Liver (tissue), 9 donors: Measurements from ENCODE around the gene CNP. TPM values are rescaled to one million over a fixed set of nuclear protein-coding genes. Genes with fewer than 3 reads are reported as not detected.

Experiments used
- DNase-seq: peaks from one replicate; pipeline ENCODE4 v3.0.0-alpha.2; 2017; ENCODE audit warnings: low spot score
- H3K27ac ChIP-seq, 2 donors: one replicate each; pipeline ENCODE4 v1.7.0; 2013; ENCODE audit warnings: inconsistent platforms in 2 of 2, low read length in 2 of 2, control low read depth in 1 of 2, low read depth in 1 of 2, mild to moderate bottlenecking in 1 of 2
- H3K27me3 ChIP-seq, 4 donors: one replicate each; pipeline versions ENCODE4 v1.6.1 to v1.7.0; 2013; ENCODE audit warnings: low read length in 3 of 4, inconsistent platforms in 1 of 4, mild to moderate bottlenecking in 1 of 4, moderate library complexity in 1 of 4; ENCODE audit not compliant: control insufficient read depth in 4 of 4, insufficient read depth in 4 of 4
- H3K36me3 ChIP-seq, 4 donors: one replicate each; pipeline versions ENCODE4 v1.6.1 to v1.7.0; 2013; ENCODE audit warnings: low read length in 3 of 4, mild to moderate bottlenecking in 3 of 4, low read depth in 1 of 4, moderate library complexity in 1 of 4; ENCODE audit not compliant: control insufficient read depth in 4 of 4, insufficient read depth in 3 of 4
- H3K4me1 ChIP-seq, 4 donors: one replicate each; pipeline versions ENCODE4 v1.6.1 to v1.7.0; 2013; ENCODE audit warnings: low read length in 3 of 4, mild to moderate bottlenecking in 3 of 4, moderate library complexity in 1 of 4; ENCODE audit not compliant: control insufficient read depth in 4 of 4, insufficient read depth in 4 of 4
- H3K4me3 ChIP-seq, 3 donors: one replicate each; pipeline versions ENCODE4 v1.6.1 to v1.7.0; 2013; ENCODE audit warnings: low read length in 3 of 3, control low read depth in 1 of 3, low read depth in 1 of 3, mild to moderate bottlenecking in 1 of 3
- H3K9ac ChIP-seq, 2 donors: one replicate each; pipeline ENCODE4 v1.7.0; 2013; ENCODE audit warnings: low read length in 2 of 2, mild to moderate bottlenecking in 2 of 2, moderate library complexity in 2 of 2, control low read depth in 1 of 2, low read depth in 1 of 2
- H3K9me3 ChIP-seq, 4 donors: one replicate each; pipeline versions ENCODE4 v1.6.1 to v1.7.0; 2013; ENCODE audit warnings: low read length in 3 of 4; ENCODE audit not compliant: control insufficient read depth in 4 of 4
- GABPA ChIP-seq, 2 donors: IDR thresholded peaks in 1 of 2; conservative IDR thresholded peaks in 1 of 2; 2 replicates each; pipeline ENCODE4 v1.6.1; 2016; ENCODE audit warnings: antibody characterized with exemption in 2 of 2, mild to moderate bottlenecking in 1 of 2, moderate library complexity in 1 of 2
- JUND ChIP-seq, 2 donors: IDR thresholded peaks; 2 replicates each; pipeline ENCODE4 v1.6.1; 2016; ENCODE audit warnings: antibody characterized with exemption in 2 of 2
- NR2F2 ChIP-seq: IDR thresholded peaks from 2 replicates; pipeline ENCODE4 v1.6.1; 2016; ENCODE audit warnings: antibody characterized with exemption
- SP1 ChIP-seq: IDR thresholded peaks from 2 replicates; pipeline ENCODE4 v1.6.1; 2018; ENCODE audit warnings: antibody characterized with exemption, mild to moderate bottlenecking
- TAF1 ChIP-seq: conservative IDR thresholded peaks from 2 replicates; pipeline ENCODE4 v1.6.1; 2016; ENCODE audit warnings: antibody characterized with exemption, mild to moderate bottlenecking
- YY1 ChIP-seq: IDR thresholded peaks from 2 replicates; pipeline ENCODE4 v1.6.1; 2016; ENCODE audit warnings: antibody characterized with exemption, mild to moderate bottlenecking
- WGBS: extraction: QIAGEN DNeasy Blood & Tissue Kit; methylation state at CpG from one replicate; pipeline ENCODE4 v1.1.7; 2013; 5-methylcytosine and 5-hydroxymethylcytosine counted together
- polyA plus RNA-seq, 2 donors: library from polyadenylated mRNA; stranded (reverse) in 1 of 2; unstranded in 1 of 2; fragments of 200-250 nt in 1 of 2; fragments of >200 nt in 1 of 2; fragmentation: Nextera tagmentation in 1 of 2; extraction: Ambion mirVana in 1 of 2; gene quantifications; one replicate each; pipeline versions ENCODE4 v1.2.1 to v1.2.3, GENCODE V29; 2013 to 2015
- total RNA-seq, 2 donors: library from RNA; depleted of rRNA; stranded (reverse); fragments of >200 nt; gene quantifications; one replicate each; pipeline ENCODE4 v1.2.3, GENCODE V29; 2014
- TF ChIP-seq, protein P1 (sequence below): fragments of 150-350 bp; IDR thresholded peaks from 2 replicates; pipeline ENCODE4 v1.5.1; 2017; ENCODE audit warnings: improper control_type of control experiment, low read depth, low read length; ENCODE audit not compliant: missing input control
- TF ChIP-seq, protein P2 (sequence below): IDR thresholded peaks from 2 replicates; pipeline ENCODE4 v1.6.1; 2016; ENCODE audit warnings: antibody characterized with exemption
- TF ChIP-seq, protein P3 (sequence below): IDR thresholded peaks from 2 replicates; pipeline ENCODE4 v1.6.1; 2016; ENCODE audit warnings: antibody characterized with exemption, mild to moderate bottlenecking
- donor health status: healthy.
- donor health status: healthy.
- donor health status: healthy.
- donor health status: healthy.
- donor health status: healthy.

CNP gene
- total and polyA plus RNA-seq, 4 donors = 25.3 to 38.3 (median 30.2) TPM

DNA sequence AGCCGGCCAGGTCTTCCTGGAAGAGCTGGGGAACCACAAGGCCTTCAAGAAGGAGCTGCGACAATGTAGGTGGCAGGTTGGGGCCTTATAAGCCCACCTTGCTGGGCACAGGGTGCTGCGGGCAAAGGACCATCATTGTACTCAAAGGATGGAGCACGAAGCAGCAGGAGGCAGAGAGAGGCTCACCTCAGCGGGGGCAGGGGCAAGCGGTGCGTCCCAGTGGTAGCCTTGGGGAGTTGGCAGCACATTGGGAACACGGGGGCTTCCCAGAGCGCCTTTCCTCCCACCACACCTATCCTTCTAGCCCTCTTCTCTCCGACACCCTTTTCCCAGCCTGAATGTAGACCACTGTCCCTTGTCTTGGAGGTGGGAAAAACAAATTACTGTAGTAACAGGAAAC is 2.1 kb downstream of the CNP start:
- H3K27me3 ChIP-seq = no peaks in the 10 kb centered on the region
- peaks cover 2 to 13% (median 11%) of the 10 kb centered on the region in 4 donors for H3K36me3 ChIP-seq
- 93% methylated on average over 10 of the region's 10 CpGs for WGBS
- no peaks in the 10 kb centered on the region for H3K9me3 ChIP-seq
- TF ChIP-seq, protein P1, sequence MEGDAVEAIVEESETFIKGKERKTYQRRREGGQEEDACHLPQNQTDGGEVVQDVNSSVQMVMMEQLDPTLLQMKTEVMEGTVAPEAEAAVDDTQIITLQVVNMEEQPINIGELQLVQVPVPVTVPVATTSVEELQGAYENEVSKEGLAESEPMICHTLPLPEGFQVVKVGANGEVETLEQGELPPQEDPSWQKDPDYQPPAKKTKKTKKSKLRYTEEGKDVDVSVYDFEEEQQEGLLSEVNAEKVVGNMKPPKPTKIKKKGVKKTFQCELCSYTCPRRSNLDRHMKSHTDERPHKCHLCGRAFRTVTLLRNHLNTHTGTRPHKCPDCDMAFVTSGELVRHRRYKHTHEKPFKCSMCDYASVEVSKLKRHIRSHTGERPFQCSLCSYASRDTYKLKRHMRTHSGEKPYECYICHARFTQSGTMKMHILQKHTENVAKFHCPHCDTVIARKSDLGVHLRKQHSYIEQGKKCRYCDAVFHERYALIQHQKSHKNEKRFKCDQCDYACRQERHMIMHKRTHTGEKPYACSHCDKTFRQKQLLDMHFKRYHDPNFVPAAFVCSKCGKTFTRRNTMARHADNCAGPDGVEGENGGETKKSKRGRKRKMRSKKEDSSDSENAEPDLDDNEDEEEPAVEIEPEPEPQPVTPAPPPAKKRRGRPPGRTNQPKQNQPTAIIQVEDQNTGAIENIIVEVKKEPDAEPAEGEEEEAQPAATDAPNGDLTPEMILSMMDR = peak; percentile 2
- TF ChIP-seq, protein P2, sequence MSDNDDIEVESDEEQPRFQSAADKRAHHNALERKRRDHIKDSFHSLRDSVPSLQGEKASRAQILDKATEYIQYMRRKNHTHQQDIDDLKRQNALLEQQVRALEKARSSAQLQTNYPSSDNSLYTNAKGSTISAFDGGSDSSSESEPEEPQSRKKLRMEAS = no peak
- TF ChIP-seq SP1 (no peak), TAF1 (no peak), JUND (IDR thresholded peaks at IDR 0.05) (no peak)
- no peak for DNase-seq
- no peak overlapping the region for H3K9ac ChIP-seq
- no peak overlapping the region for H3K4me3 ChIP-seq
- H3K4me1 ChIP-seq = peaks cover 8 to 53% (median 38%) of the 10 kb centered on the region in 4 donors
- H3K27ac ChIP-seq = no peak overlapping the region

DNA sequence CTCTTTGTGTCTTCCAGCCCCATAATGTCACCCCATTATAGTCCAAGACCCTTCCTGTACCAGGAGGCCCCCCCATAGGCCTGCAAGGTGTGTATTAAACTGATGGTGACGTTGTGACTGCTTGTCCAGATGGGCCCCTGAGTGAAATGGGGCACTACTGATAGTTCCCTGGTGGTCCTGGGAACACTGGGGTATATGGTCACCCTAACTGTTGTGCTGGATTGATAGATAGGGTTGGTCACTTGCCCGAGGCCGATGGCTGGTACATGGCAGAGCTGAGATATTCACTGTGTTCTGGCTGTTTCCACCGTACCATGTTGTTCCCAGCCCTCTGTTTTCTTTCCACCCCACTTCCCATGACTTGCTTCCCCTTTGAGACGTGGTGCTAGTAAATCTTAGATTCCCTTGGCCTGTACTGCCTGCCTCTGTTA is 4.3 kb downstream of the CNP start:
- peaks cover 7 to 24% (median 23%) of the 10 kb centered on the region in 4 donors for H3K36me3 ChIP-seq
- no peak overlapping the region for H3K27ac ChIP-seq
- TF ChIP-seq, protein P3, sequence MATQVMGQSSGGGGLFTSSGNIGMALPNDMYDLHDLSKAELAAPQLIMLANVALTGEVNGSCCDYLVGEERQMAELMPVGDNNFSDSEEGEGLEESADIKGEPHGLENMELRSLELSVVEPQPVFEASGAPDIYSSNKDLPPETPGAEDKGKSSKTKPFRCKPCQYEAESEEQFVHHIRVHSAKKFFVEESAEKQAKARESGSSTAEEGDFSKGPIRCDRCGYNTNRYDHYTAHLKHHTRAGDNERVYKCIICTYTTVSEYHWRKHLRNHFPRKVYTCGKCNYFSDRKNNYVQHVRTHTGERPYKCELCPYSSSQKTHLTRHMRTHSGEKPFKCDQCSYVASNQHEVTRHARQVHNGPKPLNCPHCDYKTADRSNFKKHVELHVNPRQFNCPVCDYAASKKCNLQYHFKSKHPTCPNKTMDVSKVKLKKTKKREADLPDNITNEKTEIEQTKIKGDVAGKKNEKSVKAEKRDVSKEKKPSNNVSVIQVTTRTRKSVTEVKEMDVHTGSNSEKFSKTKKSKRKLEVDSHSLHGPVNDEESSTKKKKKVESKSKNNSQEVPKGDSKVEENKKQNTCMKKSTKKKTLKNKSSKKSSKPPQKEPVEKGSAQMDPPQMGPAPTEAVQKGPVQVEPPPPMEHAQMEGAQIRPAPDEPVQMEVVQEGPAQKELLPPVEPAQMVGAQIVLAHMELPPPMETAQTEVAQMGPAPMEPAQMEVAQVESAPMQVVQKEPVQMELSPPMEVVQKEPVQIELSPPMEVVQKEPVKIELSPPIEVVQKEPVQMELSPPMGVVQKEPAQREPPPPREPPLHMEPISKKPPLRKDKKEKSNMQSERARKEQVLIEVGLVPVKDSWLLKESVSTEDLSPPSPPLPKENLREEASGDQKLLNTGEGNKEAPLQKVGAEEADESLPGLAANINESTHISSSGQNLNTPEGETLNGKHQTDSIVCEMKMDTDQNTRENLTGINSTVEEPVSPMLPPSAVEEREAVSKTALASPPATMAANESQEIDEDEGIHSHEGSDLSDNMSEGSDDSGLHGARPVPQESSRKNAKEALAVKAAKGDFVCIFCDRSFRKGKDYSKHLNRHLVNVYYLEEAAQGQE = no peak
- TF ChIP-seq, protein P1 = no peak
- TF ChIP-seq GABPA (IDR thresholded peaks at IDR 0.05 in 1 of 2, conservative IDR thresholded peaks at IDR 0.05 in 1 of 2) = no peak
- TF ChIP-seq TAF1 = no peak
- no peak for TF ChIP-seq YY1
- no peak for TF ChIP-seq NR2F2
- TF ChIP-seq SP1 = no peak
- 89% methylated on average over 5 of the region's 5 CpGs for WGBS
- H3K9ac ChIP-seq = no peak overlapping the region
- no peaks in the 10 kb centered on the region for H3K9me3 ChIP-seq
- H3K27me3 ChIP-seq = no peaks in the 10 kb centered on the region
- H3K4me3 ChIP-seq = no peak overlapping the region
- peaks cover 8 to 53% (median 35%) of the 10 kb centered on the region in 4 donors for H3K4me1 ChIP-seq
- no peak for DNase-seq
